Skeletal muscle cell (primary cell): Measurements from ENCODE around the gene KCTD11.
"Not testable (repeated sequence)": the region's sequence is repeated elsewhere in the genome, so short reads cannot be mapped to it uniquely, and the experiment has no call there.

Source experiments
- DNase-seq: peaks from one replicate; pipeline ENCODE4 v3.0.0-alpha.2; 2010; ENCODE audit warnings: low read depth
- H3K4me3 ChIP-seq: 2 replicates; pipeline ENCODE4 v1.5.1; 2011; ENCODE audit warnings: low read depth, mild to moderate bottlenecking, control low read depth, low read length, moderate library complexity

KCTD11 gene

DNA sequence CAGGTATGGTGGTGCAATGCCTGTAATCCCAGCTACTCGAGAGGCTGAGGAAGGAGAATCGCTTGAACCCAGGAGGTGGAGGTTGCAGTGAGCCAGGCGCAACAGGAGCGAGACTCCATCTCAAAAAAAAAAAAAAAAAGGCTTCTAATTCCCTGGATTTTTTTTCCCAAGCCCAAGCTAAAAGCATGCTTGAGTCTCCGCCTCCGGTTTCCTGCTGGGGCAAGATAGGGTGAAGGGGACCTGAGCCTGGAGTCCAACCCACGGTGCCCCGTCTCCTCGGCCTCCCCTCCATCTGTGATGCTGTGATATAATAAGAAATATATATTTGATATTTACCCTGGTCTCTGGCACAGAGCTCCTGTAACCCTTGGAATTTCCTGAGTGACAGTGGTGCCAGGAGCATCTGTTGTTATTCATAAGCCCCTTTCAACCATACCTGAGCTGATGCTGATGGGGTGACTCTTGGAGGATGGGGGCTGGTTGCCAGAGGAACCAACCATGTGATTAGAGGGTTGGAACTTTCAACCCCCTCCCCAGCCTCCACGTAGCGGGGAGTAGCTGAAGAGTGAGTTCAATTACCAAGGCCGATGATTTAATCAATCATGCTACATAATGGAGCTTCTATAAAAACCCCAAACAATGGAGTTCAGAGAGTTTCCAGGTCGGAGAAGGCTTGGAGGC is 16.1 kb downstream of the KCTD11 start:
- no peak for DNase-seq

DNA sequence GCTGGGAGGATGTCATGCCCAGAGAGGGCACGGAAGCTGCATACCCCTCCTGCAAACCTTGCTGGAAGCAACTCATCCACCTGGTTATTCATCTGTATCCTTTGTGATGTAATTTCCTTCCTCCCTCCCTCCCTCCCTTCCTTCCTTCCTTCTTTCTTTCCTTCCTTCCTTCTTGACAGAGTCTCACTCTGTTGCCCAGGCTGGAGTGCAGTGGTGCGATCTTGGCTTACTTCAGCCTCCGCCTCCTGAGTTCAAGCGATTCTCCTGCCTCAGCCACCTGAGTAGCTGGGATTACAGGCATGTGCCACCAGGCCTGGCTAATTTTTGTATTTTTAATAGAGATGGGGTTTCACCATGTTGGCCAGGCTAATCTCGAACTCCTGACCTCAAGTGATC is 16.6 kb downstream of the KCTD11 start:
- DNase-seq = not testable (repeated sequence)

More for the DNA sequence above, 16.1 kb downstream of the KCTD11 start:
- no peak overlapping the region for H3K4me3 ChIP-seq

DNA sequence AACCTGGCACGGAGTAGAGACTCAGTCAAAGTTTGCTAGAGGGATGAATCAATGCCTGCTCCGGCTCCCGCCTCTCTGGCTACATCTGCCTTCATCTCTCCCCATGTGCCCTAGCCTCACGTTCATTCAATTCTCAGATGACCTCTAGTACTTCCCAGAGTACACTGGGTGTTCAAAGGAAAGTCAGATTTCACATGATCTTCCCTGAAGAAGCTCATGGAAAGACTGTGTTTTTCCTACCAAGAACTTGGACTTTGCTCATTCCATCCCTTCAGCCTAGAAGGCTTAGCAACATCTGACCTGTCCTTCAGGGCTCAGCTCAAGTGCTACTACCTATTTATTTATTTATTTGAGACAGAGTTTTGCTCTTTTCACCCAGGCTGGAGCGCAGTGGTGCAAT is 17.9 kb downstream of the KCTD11 start:
- no peak for DNase-seq

More for the DNA sequence above, 16.6 kb downstream of the KCTD11 start:
- not testable (repeated sequence) for H3K4me3 ChIP-seq

DNA sequence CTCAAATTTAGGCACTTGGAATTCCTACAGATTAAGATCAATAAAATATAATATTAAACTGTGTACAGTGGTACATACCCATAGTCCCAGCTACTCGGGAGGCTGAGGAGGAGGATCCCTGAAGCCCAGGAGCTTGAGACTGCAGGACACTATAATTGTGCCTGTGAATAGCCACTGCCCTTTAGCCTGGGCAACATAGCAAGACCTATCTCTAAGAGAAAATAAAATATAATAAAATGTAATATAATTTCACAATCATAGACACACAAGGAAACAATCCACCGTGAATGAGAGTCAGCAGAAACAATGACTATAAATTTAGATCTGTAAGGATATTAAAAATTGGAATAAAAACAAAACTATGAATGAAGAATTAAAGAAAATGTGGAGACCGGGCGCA is 18.9 kb downstream of the KCTD11 start:
- DNase-seq = no peak
- no peak overlapping the region for H3K4me3 ChIP-seq

More for the DNA sequence above, 17.9 kb downstream of the KCTD11 start:
- no peak overlapping the region for H3K4me3 ChIP-seq

DNA sequence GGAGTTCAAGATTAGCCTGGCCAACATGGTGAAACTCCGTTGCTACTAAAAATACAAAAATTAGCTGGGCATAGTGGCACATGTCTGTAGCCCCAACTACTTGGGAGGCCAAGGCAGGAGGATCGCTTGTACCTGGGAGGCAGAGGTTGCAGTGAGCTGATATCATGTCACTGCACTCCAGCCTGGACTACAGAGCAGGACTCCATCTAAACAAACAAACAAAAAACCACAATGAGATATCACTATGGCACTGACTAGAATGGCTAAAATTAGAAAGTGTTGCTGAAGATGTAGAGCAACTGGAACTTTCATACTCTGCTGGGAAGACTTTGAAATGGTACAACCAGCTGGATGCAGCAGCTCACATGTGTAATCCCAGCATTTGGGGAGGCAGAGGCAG is 22.4 kb downstream of the KCTD11 start:
- no peak for DNase-seq

DNA sequence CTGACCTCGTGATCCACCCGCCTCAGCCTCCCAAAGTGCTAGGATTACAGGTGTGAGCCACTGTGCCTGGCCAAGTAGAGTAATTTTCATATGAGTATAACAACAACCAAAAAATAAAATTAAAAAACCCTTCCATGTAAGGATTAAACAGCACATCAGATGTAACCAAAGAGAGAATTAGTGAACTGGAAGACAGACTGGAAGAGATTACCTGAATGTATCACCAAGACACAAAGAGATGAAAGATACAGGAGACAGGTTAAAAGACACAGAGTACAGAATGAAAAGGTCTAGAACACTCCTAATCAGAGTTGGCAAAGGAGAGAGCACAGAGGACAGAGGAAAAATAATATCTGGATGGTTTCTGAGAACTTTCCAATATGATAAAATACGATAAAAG is 27.2 kb downstream of the KCTD11 start:
- DNase-seq = no peak
- no peak overlapping the region for H3K4me3 ChIP-seq

More for the DNA sequence above, 22.4 kb downstream of the KCTD11 start:
- no peak overlapping the region for H3K4me3 ChIP-seq

DNA sequence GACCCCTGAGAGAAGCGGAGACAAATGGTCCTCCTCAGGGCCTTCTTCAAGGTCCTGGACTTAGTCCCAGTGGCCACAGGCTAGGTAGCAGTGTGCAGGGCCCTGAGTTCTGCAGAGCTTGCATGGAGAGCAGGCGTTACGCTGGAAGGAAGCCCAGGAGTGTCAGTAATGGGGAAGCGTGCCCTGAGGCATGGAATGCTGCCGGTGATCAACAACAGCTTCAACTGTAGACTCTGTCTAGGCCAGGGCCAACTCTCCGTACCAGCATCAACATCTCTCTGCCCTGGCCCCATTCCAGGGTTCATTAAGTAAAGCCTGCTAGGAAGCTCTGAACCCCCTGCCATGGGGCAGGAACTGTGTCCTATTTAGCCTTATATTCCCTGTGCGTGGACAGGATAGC is 28.4 kb downstream of the KCTD11 start:
- no peak overlapping the region for H3K4me3 ChIP-seq
- DNase-seq = no peak

DNA sequence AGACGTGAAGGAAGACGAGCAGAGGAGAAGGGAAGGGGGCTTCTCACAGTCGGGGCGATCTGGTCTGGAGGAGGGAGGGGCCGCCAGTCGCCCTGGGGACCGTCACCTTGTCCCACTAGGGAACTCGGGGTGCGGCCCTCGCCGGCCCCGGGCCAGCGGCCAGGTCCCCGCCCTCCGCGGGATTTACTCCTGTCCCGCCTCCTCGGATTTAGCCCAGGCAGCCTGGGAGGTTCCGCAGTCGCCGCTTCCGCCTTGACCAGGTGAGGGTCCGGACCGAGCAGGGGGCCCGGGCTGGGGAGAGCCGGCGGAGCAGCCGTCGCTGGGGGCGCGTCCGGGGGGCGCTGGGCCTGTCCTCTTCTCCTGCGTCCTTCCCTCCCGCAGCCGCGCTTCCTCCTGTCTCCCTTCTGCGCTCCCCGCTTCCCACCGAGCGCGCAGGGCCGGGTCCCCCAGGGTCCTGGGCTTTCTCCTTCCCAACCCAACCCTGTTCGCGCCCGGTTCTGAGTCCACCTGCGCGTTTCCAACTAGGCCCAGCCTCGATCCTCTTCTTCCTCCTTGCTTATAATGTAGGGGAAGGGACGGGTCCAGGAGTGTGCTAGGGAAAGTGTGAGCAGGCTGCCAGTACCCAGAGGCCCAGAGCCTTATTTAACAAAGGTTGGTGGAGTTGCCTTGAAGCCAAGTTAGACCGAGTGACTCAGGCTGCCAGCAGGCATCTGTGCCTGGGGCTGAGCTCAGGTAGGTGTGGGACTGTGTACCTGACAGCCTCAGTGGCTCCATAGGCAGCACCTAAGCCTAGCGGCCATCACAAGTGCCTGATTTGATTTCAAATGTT is 29.1 kb downstream of the KCTD11 start, which contains the start of gene TNK1:
Gene TNK1 (plus strand): TSS at position 235 of the 829 bp plus-strand sequence. CDS start 1,838 bp downstream, outside the sequence.
- H3K4me3 ChIP-seq = peak within 1 kb of the TSS; percentile 13
- no peak for DNase-seq

DNA sequence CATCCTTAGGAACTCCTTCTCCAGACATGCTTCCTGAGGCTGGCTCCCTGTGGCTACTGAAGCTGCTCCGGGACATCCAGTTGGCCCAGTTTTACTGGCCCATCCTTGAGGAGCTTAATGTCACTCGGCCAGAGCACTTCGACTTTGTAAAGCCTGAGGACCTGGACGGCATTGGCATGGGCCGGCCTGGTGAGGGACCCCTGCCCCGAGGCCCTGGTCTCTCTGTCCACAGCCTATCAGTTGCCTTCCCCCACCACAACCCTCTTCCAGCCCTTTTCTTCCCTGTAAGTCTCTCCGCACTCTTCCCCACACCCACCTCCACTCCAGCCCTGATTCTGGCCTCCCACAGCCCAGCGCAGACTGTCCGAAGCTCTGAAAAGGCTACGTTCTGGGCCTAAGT is 30.9 kb downstream of the KCTD11 start:
- no peak overlapping the region for H3K4me3 ChIP-seq
- no peak for DNase-seq

DNA sequence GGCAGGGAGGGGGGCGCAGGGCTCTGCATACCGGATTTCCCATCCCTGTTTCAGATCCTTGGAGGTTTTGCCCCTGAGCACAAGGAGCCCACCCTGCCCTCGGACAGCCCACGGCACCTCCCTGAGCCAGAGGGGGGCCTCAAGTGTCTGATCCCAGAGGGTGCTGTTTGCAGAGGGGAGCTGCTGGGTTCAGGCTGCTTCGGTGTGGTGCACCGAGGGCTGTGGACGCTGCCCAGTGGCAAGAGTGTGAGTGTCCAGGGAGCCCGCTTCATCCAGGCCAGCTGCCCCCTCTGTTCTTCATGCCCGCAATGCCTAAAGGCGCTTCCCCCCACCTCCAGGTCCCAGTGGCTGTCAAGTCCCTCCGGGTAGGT is 31.4 kb downstream of the KCTD11 start:
- H3K4me3 ChIP-seq = peak overlapping the region; percentile 47
- no peak for DNase-seq

DNA sequence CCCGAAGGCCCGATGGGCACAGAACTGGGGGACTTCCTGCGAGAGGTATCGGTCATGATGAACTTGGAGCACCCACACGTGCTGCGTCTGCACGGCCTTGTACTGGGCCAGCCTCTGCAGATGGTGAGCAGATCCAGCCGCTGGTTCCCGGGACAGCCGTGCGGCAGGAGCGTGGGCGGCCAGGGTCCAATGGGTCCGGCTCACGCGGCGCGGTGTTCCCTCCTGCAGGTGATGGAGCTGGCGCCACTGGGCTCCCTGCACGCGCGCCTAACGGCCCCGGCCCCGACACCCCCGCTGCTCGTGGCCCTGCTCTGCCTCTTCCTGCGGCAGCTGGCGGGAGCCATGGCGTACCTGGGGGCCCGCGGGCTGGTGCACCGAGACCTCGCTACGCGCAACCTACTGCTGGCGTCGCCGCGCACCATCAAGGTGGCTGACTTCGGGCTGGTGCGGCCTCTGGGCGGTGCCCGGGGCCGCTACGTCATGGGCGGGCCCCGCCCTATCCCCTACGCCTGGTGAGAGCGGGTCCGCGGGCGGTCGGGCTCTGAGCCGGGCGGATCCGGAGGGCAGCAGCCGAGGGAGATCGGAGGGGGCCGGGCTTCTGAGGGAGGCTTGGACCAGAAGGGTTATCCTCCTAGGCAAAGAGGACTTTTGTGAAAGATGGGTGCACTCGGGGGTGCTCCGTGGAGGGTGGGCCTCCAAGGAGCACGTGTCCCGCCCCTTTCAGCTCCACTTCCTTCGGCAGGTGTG is 32.0 kb downstream of the KCTD11 start:
- no peak for DNase-seq
- H3K4me3 ChIP-seq = peak overlapping the region; percentile 47

DNA sequence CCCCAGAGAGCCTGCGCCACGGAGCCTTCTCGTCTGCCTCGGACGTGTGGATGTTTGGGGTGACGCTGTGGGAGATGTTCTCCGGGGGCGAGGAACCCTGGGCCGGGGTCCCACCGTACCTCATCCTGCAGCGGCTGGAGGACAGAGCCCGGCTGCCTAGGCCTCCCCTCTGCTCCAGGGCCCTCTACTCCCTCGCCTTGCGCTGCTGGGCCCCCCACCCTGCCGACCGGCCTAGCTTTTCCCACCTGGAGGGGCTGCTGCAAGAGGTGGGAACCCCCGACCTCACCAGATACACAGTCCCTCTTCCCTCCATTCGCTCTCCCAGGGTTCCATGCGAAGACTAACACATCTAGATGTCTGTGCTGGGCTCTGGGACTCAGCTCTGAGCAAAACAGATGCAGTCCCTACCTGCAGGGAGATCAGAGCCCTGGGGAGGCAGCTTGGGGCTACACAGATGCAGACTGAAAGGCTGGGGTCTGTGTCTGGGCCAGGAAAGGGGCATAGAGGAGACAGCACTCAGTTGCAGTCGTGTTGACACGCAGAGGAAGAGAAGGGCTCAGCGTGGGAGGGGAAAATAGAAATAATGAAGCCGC is 32.6 kb downstream of the KCTD11 start:
- H3K4me3 ChIP-seq = peak overlapping the region; percentile 47

DNA sequence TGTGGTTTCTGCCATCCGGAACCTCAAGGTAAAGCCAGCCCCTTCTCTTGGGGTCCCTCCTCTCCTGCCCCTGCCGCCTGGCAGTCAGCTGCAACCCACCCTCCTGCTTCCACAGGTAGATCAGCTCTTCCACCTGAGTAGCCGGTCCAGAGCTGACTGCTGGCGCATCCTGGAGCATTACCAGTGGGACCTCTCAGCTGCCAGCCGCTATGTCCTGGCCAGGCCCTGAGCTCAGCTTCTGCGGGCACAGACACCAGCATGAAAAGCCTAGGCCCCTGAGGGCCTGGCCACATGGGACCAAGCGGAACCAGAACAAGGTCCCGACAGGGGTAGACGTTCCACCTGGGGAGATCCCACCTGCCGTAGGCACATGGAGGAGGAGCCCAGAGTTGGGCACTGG is 36.9 kb downstream of the KCTD11 start:
- no peak overlapping the region for H3K4me3 ChIP-seq
- DNase-seq = no peak

More for the DNA sequence above, 32.6 kb downstream of the KCTD11 start:
- no peak for DNase-seq

DNA sequence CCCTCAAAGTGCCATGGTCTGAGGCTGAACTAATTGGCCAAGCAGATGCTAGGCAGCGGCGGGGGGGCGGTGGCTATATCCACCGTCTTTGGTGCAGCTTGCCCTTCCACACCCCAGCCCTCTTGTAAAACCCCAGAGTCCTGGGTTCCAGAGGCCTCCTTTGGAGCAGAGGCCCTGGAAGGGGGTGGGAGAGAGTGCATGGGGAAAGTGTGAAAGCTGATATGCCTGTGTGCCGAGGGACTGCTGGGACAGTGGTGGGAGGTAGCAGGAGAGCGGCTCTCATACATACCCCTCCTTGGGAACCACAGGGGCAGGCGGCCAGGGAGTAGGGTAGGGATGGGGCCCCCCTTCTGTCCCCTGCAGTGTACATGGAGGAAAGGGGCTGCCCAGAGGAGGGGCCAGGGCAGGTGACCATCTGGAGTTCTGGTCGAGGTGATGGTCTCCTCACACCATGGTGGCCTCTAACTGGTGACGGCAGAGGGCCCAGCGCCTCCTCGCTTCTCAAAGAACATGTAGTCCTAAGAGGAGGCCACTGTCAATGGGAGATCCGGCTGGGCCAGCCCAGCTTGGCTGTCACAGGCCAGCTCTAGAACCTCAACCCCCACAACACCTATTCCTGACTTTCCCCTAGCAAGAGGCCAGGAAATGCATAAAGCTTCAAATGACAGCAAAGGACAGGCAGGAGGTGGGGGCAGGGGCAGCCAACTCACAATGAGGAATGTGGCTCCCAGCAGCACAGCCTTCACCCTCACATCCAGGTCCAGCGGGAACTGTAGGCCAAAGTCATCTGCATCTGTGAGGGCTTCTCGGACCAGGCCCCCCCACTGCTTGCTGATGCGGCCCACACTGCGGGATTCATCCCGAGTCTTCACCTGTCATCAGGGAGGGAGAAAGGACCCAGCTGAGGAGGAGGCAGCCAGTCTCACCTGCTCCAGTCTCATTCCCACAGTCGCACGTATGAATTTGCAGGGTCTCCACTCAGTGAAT is 38.3 kb downstream of the KCTD11 start:
- H3K4me3 ChIP-seq = no peak overlapping the region

DNA sequence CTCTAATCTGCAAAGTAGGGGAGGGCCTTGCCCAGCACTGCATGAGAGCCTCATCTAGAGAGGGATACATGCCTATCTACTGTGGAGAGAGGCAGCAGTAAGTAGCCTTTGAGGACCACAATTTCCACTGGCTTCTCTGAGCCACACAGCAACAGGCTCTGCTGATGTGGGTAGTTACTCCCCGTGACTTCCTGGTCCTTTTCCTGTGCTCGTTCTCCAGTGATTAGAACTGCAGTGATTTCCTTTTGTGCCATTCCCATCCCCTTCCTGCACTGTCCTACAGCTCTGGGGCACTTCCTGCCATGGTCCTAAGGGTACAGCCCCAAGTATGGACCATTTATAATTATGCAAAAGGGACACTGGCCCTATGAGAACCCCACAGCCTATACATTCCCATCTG is 39.3 kb downstream of the KCTD11 start:
- DNase-seq = no peak
- H3K4me3 ChIP-seq = no peak overlapping the region

More for the DNA sequence above, 38.3 kb downstream of the KCTD11 start:
- DNase-seq = no peak

DNA sequence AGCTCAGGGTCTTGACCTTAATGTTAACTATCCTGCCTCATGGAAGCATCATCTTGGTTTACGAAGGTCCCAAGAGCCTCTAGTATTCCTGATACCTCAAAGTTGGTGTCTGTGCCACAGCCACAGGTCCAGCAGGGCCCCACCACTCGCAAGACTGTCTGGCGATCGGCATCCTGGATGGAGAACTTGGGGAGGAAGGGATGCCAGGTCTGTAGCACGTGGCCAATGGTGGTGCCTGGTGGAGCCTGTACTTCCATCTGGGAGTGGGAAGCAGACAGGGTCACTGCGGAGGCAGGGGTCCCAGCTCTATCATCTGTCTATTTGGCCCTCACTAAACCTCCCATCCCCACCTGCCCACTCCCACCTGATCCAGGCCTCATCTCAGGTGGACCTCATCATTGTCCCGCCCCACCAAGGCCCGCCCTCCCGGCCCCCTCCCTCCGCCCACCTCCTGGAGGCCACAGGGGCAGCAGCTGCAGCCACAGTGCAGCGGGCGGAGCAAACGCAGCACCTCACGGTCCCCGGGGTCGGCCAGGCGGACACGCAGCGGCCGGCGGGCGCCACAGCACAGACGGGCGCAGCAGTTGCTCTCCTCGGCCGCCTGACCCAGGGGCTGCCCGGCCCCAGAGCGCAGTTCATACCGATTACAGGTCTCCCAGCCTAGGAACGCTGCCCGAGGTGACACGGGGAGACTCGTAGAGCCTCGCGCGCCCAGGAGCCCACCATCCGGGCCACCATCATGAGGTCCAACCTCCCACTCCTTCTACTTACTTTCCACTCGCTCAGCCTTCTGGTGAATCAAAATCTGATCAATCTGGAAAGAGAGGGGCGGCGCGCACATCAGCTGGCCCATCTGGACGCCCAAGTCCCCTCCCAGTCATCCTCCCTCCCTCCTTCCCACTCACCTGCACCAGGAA is 41.0 kb downstream of the KCTD11 start:
- peak overlapping the region; percentile 74 for H3K4me3 ChIP-seq
- DNase-seq = no peak

DNA sequence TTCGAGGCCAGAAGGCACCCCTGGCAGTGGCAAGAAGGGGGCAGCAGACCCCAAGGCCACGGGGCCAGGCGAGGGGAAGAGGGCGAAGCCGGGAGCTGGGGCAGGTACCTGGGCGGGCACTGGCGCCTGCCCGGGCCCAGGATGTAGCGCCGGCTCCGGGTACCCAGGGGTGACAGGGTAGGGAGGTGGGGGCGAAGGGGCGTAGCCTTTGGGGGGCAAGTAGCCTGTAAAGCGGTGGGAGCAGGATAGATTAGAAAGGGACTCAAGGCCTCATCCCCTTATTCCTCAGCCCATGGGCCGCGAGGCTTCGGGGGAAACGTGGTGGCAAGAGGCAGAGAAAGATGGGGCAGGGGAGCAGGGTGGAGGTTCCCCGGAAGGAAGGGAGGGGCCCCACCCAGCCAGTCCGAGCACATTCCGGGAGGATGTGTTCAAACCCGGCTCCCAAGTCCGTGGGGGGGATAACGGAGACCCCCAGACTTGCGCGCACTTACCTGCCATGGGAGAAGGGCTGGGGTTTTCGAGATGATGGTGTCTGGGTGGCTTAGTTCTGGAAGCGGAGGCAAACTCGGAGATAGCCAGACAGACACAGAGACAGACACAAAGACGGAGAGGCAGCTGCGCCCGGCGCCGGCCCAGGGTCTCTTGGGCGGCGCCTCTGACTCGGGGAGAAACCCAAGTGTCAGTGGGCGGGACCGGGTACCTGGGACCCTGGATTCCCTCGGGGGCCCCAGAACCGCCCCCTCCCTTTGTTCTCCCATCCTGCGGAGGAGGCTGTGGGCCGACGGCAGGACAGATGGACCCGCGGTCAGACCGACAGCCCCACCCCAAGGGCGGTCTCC is 41.9 kb downstream of the KCTD11 start:
- H3K4me3 ChIP-seq = peak overlapping the region; percentile 74
- DNase-seq = no peak
